GM10266 (cell line): ENCODE data around the gene PVALEF.

Experiments used
- DNase-seq: peaks from one replicate; pipeline ENCODE4 v3.0.0; 2012; ENCODE audit errors: extremely low spot score
- TF ChIP-seq, protein P1 (sequence below): IDR thresholded peaks from 2 replicates; pipeline ENCODE4 v1.5.1; 2012; ENCODE audit warnings: mild to moderate bottlenecking, low read depth; ENCODE audit not compliant: control insufficient read depth, insufficient read depth; ENCODE audit errors: missing control alignments

PVALEF gene

GRCh38 chr17:81126281-81127132 lies 38.8 kb upstream of the PVALEF start:
- TF ChIP-seq, protein P1, sequence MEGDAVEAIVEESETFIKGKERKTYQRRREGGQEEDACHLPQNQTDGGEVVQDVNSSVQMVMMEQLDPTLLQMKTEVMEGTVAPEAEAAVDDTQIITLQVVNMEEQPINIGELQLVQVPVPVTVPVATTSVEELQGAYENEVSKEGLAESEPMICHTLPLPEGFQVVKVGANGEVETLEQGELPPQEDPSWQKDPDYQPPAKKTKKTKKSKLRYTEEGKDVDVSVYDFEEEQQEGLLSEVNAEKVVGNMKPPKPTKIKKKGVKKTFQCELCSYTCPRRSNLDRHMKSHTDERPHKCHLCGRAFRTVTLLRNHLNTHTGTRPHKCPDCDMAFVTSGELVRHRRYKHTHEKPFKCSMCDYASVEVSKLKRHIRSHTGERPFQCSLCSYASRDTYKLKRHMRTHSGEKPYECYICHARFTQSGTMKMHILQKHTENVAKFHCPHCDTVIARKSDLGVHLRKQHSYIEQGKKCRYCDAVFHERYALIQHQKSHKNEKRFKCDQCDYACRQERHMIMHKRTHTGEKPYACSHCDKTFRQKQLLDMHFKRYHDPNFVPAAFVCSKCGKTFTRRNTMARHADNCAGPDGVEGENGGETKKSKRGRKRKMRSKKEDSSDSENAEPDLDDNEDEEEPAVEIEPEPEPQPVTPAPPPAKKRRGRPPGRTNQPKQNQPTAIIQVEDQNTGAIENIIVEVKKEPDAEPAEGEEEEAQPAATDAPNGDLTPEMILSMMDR, result no peak
- DNase-seq, result no peak

DNA sequence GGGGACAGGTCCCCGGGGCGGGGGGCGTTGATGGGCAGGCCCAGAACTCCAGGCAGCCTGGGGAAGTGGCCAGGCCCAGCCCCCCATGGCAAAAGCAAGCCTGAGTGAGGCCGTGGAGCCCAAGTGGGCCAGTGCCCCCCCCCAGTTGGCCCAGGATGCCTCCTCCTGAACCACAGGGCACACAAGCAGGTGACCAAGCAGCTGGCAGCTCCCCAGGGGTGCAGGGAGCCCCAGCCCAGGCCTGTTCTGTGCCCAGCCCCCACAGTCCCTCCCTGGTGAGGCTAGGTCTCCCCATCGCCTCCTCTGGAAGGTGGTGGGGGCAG lies 38.2 kb upstream of the PVALEF start:
- DNase-seq, result no peak
- TF ChIP-seq, protein P1, result no peak

GRCh38 chr17:81127526-81128177 lies 37.7 kb upstream of the PVALEF start:
- TF ChIP-seq, protein P1, result no peak
- no peak for DNase-seq

- no peak for DNase-seq
- TF ChIP-seq, protein P1, result no peak
These were observed 37.0 kb upstream of the PVALEF start for GRCh38 chr17:81128338-81128737.

GRCh38 chr17:81128774-81129173 lies 36.5 kb upstream of the PVALEF start:
- DNase-seq, result no peak
- TF ChIP-seq, protein P1, result no peak

- TF ChIP-seq, protein P1, result no peak
- DNase-seq, result no peak
These were observed 36.0 kb upstream of the PVALEF start for GRCh38 chr17:81129289-81129688.
